NT2/D1 (cell line): ENCODE measurements around the gene C5orf24.
"Not testable (repeated sequence)": the region's sequence is repeated elsewhere in the genome, so short reads cannot be mapped to it uniquely, and the experiment has no call there.

Experiments used
- DNase-seq: peaks from one replicate; pipeline ENCODE4 v3.0.0-alpha.2; 2011; ENCODE audit warnings: low read depth, low spot score
- H3K27me3 ChIP-seq: 2 replicates; pipeline ENCODE4 v1.6.0; 2011; ENCODE audit warnings: mild to moderate bottlenecking; ENCODE audit not compliant: insufficient read length, insufficient read depth
- H3K36me3 ChIP-seq: 2 replicates; pipeline ENCODE4 v1.6.1; 2011; ENCODE audit warnings: mild to moderate bottlenecking, low read length, mixed read lengths; ENCODE audit not compliant: insufficient read depth, insufficient read length
- H3K4me1 ChIP-seq: 2 replicates; pipeline ENCODE4 v1.5.1; 2011; ENCODE audit not compliant: insufficient read depth, insufficient read length
- H3K4me3 ChIP-seq: 2 replicates; pipeline ENCODE4 v1.5.1; 2011; ENCODE audit warnings: low read depth; ENCODE audit not compliant: insufficient read length
- H3K9ac ChIP-seq: 2 replicates; pipeline ENCODE4 v1.6.0; 2011; ENCODE audit warnings: low read depth; ENCODE audit not compliant: insufficient read length
- H3K9me3 ChIP-seq: 2 replicates; pipeline ENCODE4 v1.5.1; 2011; ENCODE audit warnings: mild to moderate bottlenecking, low read length; ENCODE audit not compliant: insufficient read depth
- SUZ12 ChIP-seq: IDR thresholded peaks from 2 replicates; pipeline ENCODE4 v1.6.1; 2011; ENCODE audit not compliant: insufficient read length, insufficient read depth; ENCODE audit errors: extremely low read depth
- YY1 ChIP-seq: IDR thresholded peaks from 2 replicates; pipeline ENCODE4 v1.6.1; 2011; ENCODE audit not compliant: insufficient read length, insufficient read depth
- ZNF274 ChIP-seq: IDR thresholded peaks from 2 replicates; pipeline ENCODE4 v1.6.1; 2011; ENCODE audit warnings: mild to moderate bottlenecking, low read depth, low read length

Gene C5orf24

GRCh38 chr5:134819407-134819963, 26.3 kb upstream of the C5orf24 start:
- H3K4me1 ChIP-seq = no peaks in the 10 kb centered on the region
- H3K27me3 ChIP-seq = no peaks in the 10 kb centered on the region
- H3K36me3 ChIP-seq = peaks cover 65% of the 10 kb centered on the region
- no peak overlapping the region for H3K4me3 ChIP-seq
- H3K9me3 ChIP-seq = no peaks in the 10 kb centered on the region
- no peak overlapping the region for H3K9ac ChIP-seq
- no peak for DNase-seq
- TF ChIP-seq YY1 = no peak
- TF ChIP-seq SUZ12 = no peak
- no peak for TF ChIP-seq ZNF274

GRCh38 chr5:134821841-134822240, 23.9 kb upstream of the C5orf24 start:
- DNase-seq = no peak
- no peaks in the 10 kb centered on the region for H3K9me3 ChIP-seq

GRCh38 chr5:134824681-134825080, 21.1 kb upstream of the C5orf24 start:
- Histone ChIP-seq H3K27me3 (no peaks in the 10 kb centered on the region), H3K4me3 (no peak overlapping the region), H3K36me3 (peaks cover 66% of the 10 kb centered on the region), H3K4me1 (no peaks in the 10 kb centered on the region), H3K9me3 (no peaks in the 10 kb centered on the region), H3K9ac (no peak overlapping the region)
- TF ChIP-seq SUZ12 (no peak), YY1 (no peak), ZNF274 (no peak)
- no peak for DNase-seq

More at GRCh38 chr5:134821841-134822240, 23.9 kb upstream of the C5orf24 start:
- H3K9ac ChIP-seq = no peak overlapping the region
- H3K4me3 ChIP-seq = no peak overlapping the region
- TF ChIP-seq SUZ12 (no peak), YY1 (no peak), ZNF274 (no peak)
- H3K4me1 ChIP-seq = no peaks in the 10 kb centered on the region
- peaks cover 65% of the 10 kb centered on the region for H3K36me3 ChIP-seq
- no peaks in the 10 kb centered on the region for H3K27me3 ChIP-seq

- DNase-seq = no peak
- no peak overlapping the region for H3K4me3 ChIP-seq
- peaks cover 66% of the 10 kb centered on the region for H3K36me3 ChIP-seq
- no peaks in the 10 kb centered on the region for H3K4me1 ChIP-seq
- no peaks in the 10 kb centered on the region for H3K27me3 ChIP-seq
- no peaks in the 10 kb centered on the region for H3K9me3 ChIP-seq
- no peak overlapping the region for H3K9ac ChIP-seq
- no peak for TF ChIP-seq ZNF274
- TF ChIP-seq SUZ12 = no peak
- no peak for TF ChIP-seq YY1
These were observed 20.6 kb upstream of the C5orf24 start for GRCh38 chr5:134825212-134825611.

- no peak overlapping the region for H3K9ac ChIP-seq
- no peak overlapping the region for H3K4me3 ChIP-seq
- no peaks in the 10 kb centered on the region for H3K4me1 ChIP-seq
- H3K9me3 ChIP-seq = no peaks in the 10 kb centered on the region
- TF ChIP-seq YY1 (no peak), ZNF274 (no peak)
- no peaks in the 10 kb centered on the region for H3K27me3 ChIP-seq
- H3K36me3 ChIP-seq = peaks cover 65% of the 10 kb centered on the region
- no peak for DNase-seq
These were observed 12.3 kb upstream of the C5orf24 start for GRCh38 chr5:134833340-134834032.

GRCh38 chr5:134835623-134836022, 10.1 kb upstream of the C5orf24 start:
- Histone ChIP-seq H3K27me3 (no peaks in the 10 kb centered on the region), H3K4me3 (no peak overlapping the region), H3K9ac (no peak overlapping the region), H3K9me3 (no peaks in the 10 kb centered on the region), H3K4me1 (no peaks in the 10 kb centered on the region), H3K36me3 (peaks cover 64% of the 10 kb centered on the region)
- TF ChIP-seq ZNF274 (no peak), YY1 (no peak), SUZ12 (no peak)
- DNase-seq = no peak

GRCh38 chr5:134837530-134838181, 8.1 kb upstream of the C5orf24 start:
- no peak for DNase-seq
- peaks cover 65% of the 10 kb centered on the region for H3K36me3 ChIP-seq
- H3K9ac ChIP-seq = no peak overlapping the region
- no peaks in the 10 kb centered on the region for H3K27me3 ChIP-seq
- no peak overlapping the region for H3K4me3 ChIP-seq
- no peaks in the 10 kb centered on the region for H3K9me3 ChIP-seq
- TF ChIP-seq ZNF274 = no peak
- TF ChIP-seq SUZ12 = no peak
- TF ChIP-seq YY1 = no peak
- H3K4me1 ChIP-seq = no peaks in the 10 kb centered on the region

GRCh38 chr5:134838361-134838760, 7.4 kb upstream of the C5orf24 start:
- H3K4me3 ChIP-seq, H3K9me3 ChIP-seq, H3K4me1 ChIP-seq, H3K9ac ChIP-seq, H3K27me3 ChIP-seq, DNase-seq: not testable (repeated sequence)
- peaks cover 59% of the 10 kb centered on the region for H3K36me3 ChIP-seq
